Gastroesophageal sphincter (tissue), 4 donors: Measurements from ENCODE around the gene ADPGK. TPM values are rescaled to one million over a fixed set of nuclear protein-coding genes. Genes with fewer than 3 reads are reported as not detected.

ENCODE experiments used
- ATAC-seq: fragments of 150-250 bp; one replicate; pipeline ENCODE4 v1.9.1; 2016; ENCODE audit warnings: mild to moderate bottlenecking, moderate library complexity
- H3K27ac ChIP-seq, 4 donors: fragments of 200-600 bp; sonication (generic) in 3 of 4; 1 replicate in 3 of 4; 2 replicates in 1 of 4; pipeline ENCODE4 v1.5.1; 2016 to 2019
- H3K27me3 ChIP-seq: fragments of 200-600 bp; sonication (generic); one replicate; pipeline ENCODE4 v1.5.1; 2019
- H3K36me3 ChIP-seq, 2 donors: fragments of 200-600 bp; sonication (generic); one replicate each; pipeline ENCODE4 v1.5.1; 2019; ENCODE audit warnings: control low read depth in 1 of 2
- H3K4me1 ChIP-seq, 3 donors: fragments of 200-600 bp; sonication (generic); 1 replicate in 2 of 3; 2 replicates in 1 of 3; pipeline ENCODE4 v1.5.1; 2016 to 2019; ENCODE audit warnings: control low read depth in 2 of 3
- H3K4me3 ChIP-seq, 2 donors: fragments of 200-600 bp; sonication (generic); one replicate each; pipeline ENCODE4 v1.5.1; 2019; ENCODE audit warnings: mild to moderate bottlenecking in 1 of 2, moderate library complexity in 1 of 2
- H3K9me3 ChIP-seq, 3 donors: fragments of 200-600 bp; sonication (generic); one replicate each; pipeline ENCODE4 v1.5.1; 2017 to 2019; ENCODE audit warnings: control low read depth in 2 of 3
- CTCF ChIP-seq, 4 experiments: fragments of 200-600 bp in 2 of 4; fragments of 450-650 bp in 2 of 4; sonication (generic) in 1 of 4; IDR thresholded peaks; one replicate each; pipeline ENCODE4 v1.5.1; 2017 to 2019; ENCODE audit warnings: antibody characterized with exemption in 4 of 4, mild to moderate bottlenecking in 2 of 4, moderate library complexity in 2 of 4
- EP300 ChIP-seq: sonication (generic); formaldehyde crosslinking; IDR thresholded peaks from one replicate; pipeline ENCODE4 v1.6.1; 2017; ENCODE audit warnings: antibody characterized with exemption, mild to moderate bottlenecking
- POLR2A ChIP-seq, 2 donors: fragments of 450-650 bp; IDR thresholded peaks; one replicate each; pipeline ENCODE4 v1.6.1; 2017; ENCODE audit warnings: antibody characterized with exemption in 2 of 2, mild to moderate bottlenecking in 2 of 2, moderate library complexity in 1 of 2
- POLR2AphosphoS5 ChIP-seq: sonication (generic); formaldehyde crosslinking; IDR thresholded peaks from one replicate; pipeline ENCODE4 v1.6.1; 2017; ENCODE audit warnings: antibody characterized with exemption
- WGBS, 2 donors: methylation state at CpG; one replicate each; pipeline ENCODE4 v1.1.5; 2018; ENCODE audit warnings: low coverage in 1 of 2; 5-methylcytosine and 5-hydroxymethylcytosine counted together
- total RNA-seq, 4 donors: library from RNA; depleted of rRNA; stranded (reverse); fragments of >200 nt; gene quantifications; one replicate each; pipeline ENCODE4 v1.1.0, GENCODE V29; 2016

Gene ADPGK
- 10 to 100 TPM; 19.7 to 52.1 (median 36.1) TPM for total RNA-seq

GRCh38 chr15:72783640-72784455 is at the start of gene ADPGK:
TSS of gene ADPGK (minus strand) at chr15:72783758. CDS start at chr15:72783691, 67 bp downstream.
- no peaks in the 10 kb centered on the region for H3K9me3 ChIP-seq
- H3K4me1 ChIP-seq: peaks cover 0 to 43% (median 17%) of the 10 kb centered on the region in 3 donors
- TF ChIP-seq POLR2A (IDR thresholded peaks at IDR 0.05) (peak; percentile 94), EP300 (no peak), POLR2AphosphoS5 (peak; percentile 97), CTCF (IDR thresholded peaks at IDR 0.05) (peak; percentile 33 to 59 (median 51))
- H3K27ac ChIP-seq: peak within 1 kb of the TSS; percentile 87 to 95 (median 92)
- peak within 1 kb of the TSS; percentile 66 to 97 for H3K4me3 ChIP-seq
- peaks cover 0 to 15% of the 10 kb centered on the region in 2 donors for H3K36me3 ChIP-seq
- 0 to 1% methylated on average over 16 to 20 of the region's 68 CpGs for WGBS, 2 donors
- ATAC-seq: peak; percentile 96
- H3K27me3 ChIP-seq: no peaks in the 10 kb centered on the region

- ATAC-seq: no peak
- H3K27ac ChIP-seq: no peak overlapping the region
- H3K4me3 ChIP-seq: no peak overlapping the region
- H3K9me3 ChIP-seq: no peaks in the 10 kb centered on the region
- peaks cover 18% of the 10 kb centered on the region for H3K27me3 ChIP-seq
- TF ChIP-seq POLR2A (IDR thresholded peaks at IDR 0.05): no peak
- no peak for TF ChIP-seq EP300
- TF ChIP-seq CTCF (IDR thresholded peaks at IDR 0.05): no peak
- no peak for TF ChIP-seq POLR2AphosphoS5
- no peaks in the 10 kb centered on the region for H3K36me3 ChIP-seq
- H3K4me1 ChIP-seq: no peaks in the 10 kb centered on the region
Observed at GRCh38 chr15:72827226-72827625, 43.7 kb upstream of the ADPGK start.

- H3K4me1 ChIP-seq: no peaks in the 10 kb centered on the region
- H3K36me3 ChIP-seq: no peaks in the 10 kb centered on the region
- 92 to 100% methylated on average over 2 to 3 of the region's 9 CpGs for WGBS, 2 donors
- TF ChIP-seq EP300 (no peak), POLR2A (IDR thresholded peaks at IDR 0.05) (no peak), POLR2AphosphoS5 (no peak), CTCF (IDR thresholded peaks at IDR 0.05) (no peak)
- H3K27ac ChIP-seq: no peak overlapping the region
- H3K27me3 ChIP-seq: peaks cover 19% of the 10 kb centered on the region
- no peak overlapping the region for H3K4me3 ChIP-seq
- ATAC-seq: no peak
- no peaks in the 10 kb centered on the region for H3K9me3 ChIP-seq
Observed at GRCh38 chr15:72826611-72827010, 43.1 kb upstream of the ADPGK start.

- Histone ChIP-seq H3K27me3 (peaks cover 16% of the 10 kb centered on the region), H3K9me3 (no peaks in the 10 kb centered on the region), H3K36me3 (no peaks in the 10 kb centered on the region), H3K4me3 (no peak overlapping the region), H3K4me1 (no peaks in the 10 kb centered on the region), H3K27ac (no peak overlapping the region)
- no peak for ATAC-seq
- TF ChIP-seq POLR2A (IDR thresholded peaks at IDR 0.05) (no peak), POLR2AphosphoS5 (no peak), CTCF (IDR thresholded peaks at IDR 0.05) (no peak), EP300 (no peak)
- 54% methylated on average over 2 of the region's 4 CpGs; no CpG with 5 or more reads in 1 of the 2 donors for WGBS, 2 donors
Observed at GRCh38 chr15:72825829-72826228, 42.3 kb upstream of the ADPGK start.

GRCh38 chr15:72824781-72825180 is 41.2 kb upstream of the ADPGK start:
- no peaks in the 10 kb centered on the region for H3K36me3 ChIP-seq
- 40 to 100% methylated on average over 1 to 3 of the region's 7 CpGs for WGBS, 2 donors
- TF ChIP-seq EP300 (no peak), CTCF (IDR thresholded peaks at IDR 0.05) (no peak), POLR2A (IDR thresholded peaks at IDR 0.05) (no peak), POLR2AphosphoS5 (no peak)
- H3K27me3 ChIP-seq: peaks cover 20% of the 10 kb centered on the region
- ATAC-seq: no peak
- no peaks in the 10 kb centered on the region for H3K4me1 ChIP-seq
- H3K9me3 ChIP-seq: no peaks in the 10 kb centered on the region
- no peak overlapping the region for H3K4me3 ChIP-seq
- H3K27ac ChIP-seq: no peak overlapping the region
